Measurements from ENCODE around the gene PSMC5. TPM values are rescaled to one million over a fixed set of nuclear protein-coding genes. Genes with fewer than 3 reads are reported as not detected.

PSMC5 gene
- total and polyA plus RNA-seq, 2 donors (not counting 3 experiments of a cell fraction or from before 2014, with no cell fraction given), result 179 to 236 TPM

DNA sequence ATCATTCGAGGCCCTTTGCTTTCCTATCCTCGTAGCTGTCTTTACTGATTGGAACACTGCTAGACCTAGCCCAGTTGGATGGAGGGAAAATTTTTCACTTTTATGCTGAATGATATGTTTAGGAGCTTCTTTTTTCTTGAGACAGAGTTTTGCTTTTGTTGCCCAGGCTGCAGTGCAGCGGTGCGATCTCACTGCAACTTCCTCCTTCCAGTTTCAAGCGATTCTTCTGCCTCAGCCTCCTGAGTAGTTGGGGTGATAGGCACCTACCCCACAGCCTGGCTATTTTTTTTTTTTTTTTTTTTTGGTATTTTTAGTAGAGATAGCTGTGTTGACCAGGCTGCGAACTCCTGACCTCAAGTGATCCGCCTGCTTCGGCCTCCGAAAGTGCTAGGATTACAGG, 17.3 kb upstream of the PSMC5 start:
- H3K9me3 ChIP-seq (replicated peaks; ENCODE audit: control insufficient read depth, insufficient read depth, low read length), result no peaks in the 10 kb centered on the region
- no peaks in the 10 kb centered on the region for H3K79me2 ChIP-seq (ENCODE audit: control insufficient read depth, insufficient read depth, low read length)
- DNase-seq (ENCODE audit: low read depth, low spot score) (no peak), FAIRE-seq (no peak)
- TF ChIP-seq, protein P1, sequence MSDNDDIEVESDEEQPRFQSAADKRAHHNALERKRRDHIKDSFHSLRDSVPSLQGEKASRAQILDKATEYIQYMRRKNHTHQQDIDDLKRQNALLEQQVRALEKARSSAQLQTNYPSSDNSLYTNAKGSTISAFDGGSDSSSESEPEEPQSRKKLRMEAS (IDR thresholded peaks at IDR 0.05; ENCODE audit: insufficient read depth, insufficient read length), result no peak
- TF ChIP-seq MYC (IDR thresholded peaks at IDR 0.05; ENCODE audit: low read depth, low read length), result no peak
- TF ChIP-seq POLR2AphosphoS5 (IDR thresholded peaks at IDR 0.05; ENCODE audit: insufficient read depth, low read depth, low read length), result no peak
- TF ChIP-seq POLR2A (IDR thresholded peaks at IDR 0.05; ENCODE audit: low read depth, low read length), result no peak
- intact Hi-C loops (cut with micrococcal nuclease) (no loop called here), dilution Hi-C loops (cut with MboI; ENCODE audit: extremely low pct_ligation_motif_present, low sequenced_read_pairs) (no loop called here)
- ChIA-PET POLR2A (interaction anchor here (0.7 kb wide), 1 partner anchor 282 kb away, joined by 11 read pairs; no protein-coding TSS in a partner anchor), CTCF (interaction anchor here (0.9 kb wide), 1 partner anchor 47 kb away, joined by 3 read pairs; no protein-coding TSS in a partner anchor)
- H3K27ac ChIP-seq (ENCODE audit: insufficient read depth, low read depth, low read length), result no peak overlapping the region
- no peak overlapping the region for H3K4me3 ChIP-seq (replicated peaks in 1 of 3; ENCODE audit: insufficient read depth in 1 of 3, low read depth in 1 of 3, low read length in 3 of 3)
- no peaks in the 10 kb centered on the region for H3K4me1 ChIP-seq (ENCODE audit: control insufficient read depth, extremely low read depth, insufficient read depth, low read length)
- H2AFZ ChIP-seq (ENCODE audit: low read depth, low read length), result no peak overlapping the region
- H3K4me2 ChIP-seq (ENCODE audit: insufficient read depth, low read length), result no peak overlapping the region
- H3K27me3 ChIP-seq (ENCODE audit: control insufficient read depth in 2 of 2, insufficient read depth in 2 of 2, low read length in 2 of 2), result no peaks in the 10 kb centered on the region
- H3K36me3 ChIP-seq (ENCODE audit: control insufficient read depth in 2 of 2, extremely low read depth in 1 of 2, insufficient read depth in 2 of 2, low read length in 2 of 2), result peaks cover 36 to 45% of the 10 kb centered on the region in 2 experiments
- H3K9ac ChIP-seq (replicated peaks; ENCODE audit: extremely low read depth, insufficient read depth, low read length), result no peak overlapping the region
- no TSS peak for BruUV-seq (replicated peaks)
- H3K9me1 ChIP-seq (replicated peaks; ENCODE audit: control insufficient read depth, extremely low read depth, insufficient read depth, low read length), result no peaks in the 10 kb centered on the region
- no peaks in the 10 kb centered on the region for H4K20me1 ChIP-seq (replicated peaks; ENCODE audit: control insufficient read depth, extremely low read depth, insufficient read depth, low read length)

DNA sequence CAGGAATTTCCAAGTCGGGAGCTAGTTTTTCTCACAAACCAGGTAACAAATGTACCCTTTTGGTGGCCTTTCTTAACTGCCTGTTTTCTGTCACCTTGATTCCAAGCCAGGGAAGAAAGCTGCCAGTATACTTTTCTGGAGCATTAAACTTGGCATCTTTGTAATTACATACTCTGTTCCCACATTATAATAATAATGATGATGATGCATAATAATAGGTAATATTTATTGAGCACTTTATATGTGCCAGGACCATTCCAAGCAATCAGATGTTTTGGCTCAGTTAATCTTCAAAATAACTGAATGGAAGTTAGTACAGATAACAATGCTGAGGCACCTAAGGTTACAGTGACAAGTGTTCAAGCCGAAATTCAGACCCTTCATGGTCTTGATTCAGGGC, 11.1 kb upstream of the PSMC5 start:
- Histone ChIP-seq H4K20me1 (replicated peaks; ENCODE audit: control insufficient read depth, extremely low read depth, insufficient read depth, low read length) (no peaks in the 10 kb centered on the region), H3K4me1 (ENCODE audit: control insufficient read depth, extremely low read depth, insufficient read depth, low read length) (no peaks in the 10 kb centered on the region), H3K27ac (ENCODE audit: insufficient read depth, low read depth, low read length) (no peak overlapping the region), H3K9ac (replicated peaks; ENCODE audit: extremely low read depth, insufficient read depth, low read length) (no peak overlapping the region), H2AFZ (ENCODE audit: low read depth, low read length) (no peak overlapping the region), H3K4me3 (replicated peaks in 1 of 3; ENCODE audit: insufficient read depth in 1 of 3, low read depth in 1 of 3, low read length in 3 of 3) (no peak overlapping the region), H3K36me3 (ENCODE audit: control insufficient read depth in 2 of 2, extremely low read depth in 1 of 2, insufficient read depth in 2 of 2, low read length in 2 of 2) (peaks cover 57 to 66% of the 10 kb centered on the region in 2 experiments), H3K4me2 (ENCODE audit: insufficient read depth, low read length) (no peak overlapping the region), H3K9me1 (replicated peaks; ENCODE audit: control insufficient read depth, extremely low read depth, insufficient read depth, low read length) (no peaks in the 10 kb centered on the region), H3K9me3 (replicated peaks; ENCODE audit: control insufficient read depth, insufficient read depth, low read length) (no peaks in the 10 kb centered on the region), H3K79me2 (ENCODE audit: control insufficient read depth, insufficient read depth, low read length) (peaks cover 4% of the 10 kb centered on the region), H3K27me3 (ENCODE audit: control insufficient read depth in 2 of 2, insufficient read depth in 2 of 2, low read length in 2 of 2) (no peaks in the 10 kb centered on the region)
- CTCF ChIA-PET, result interaction anchor here (1.3 kb wide), 2 partner anchors 27 to 41 kb away, joined by 3 to 5 read pairs; no protein-coding TSS in a partner anchor
- FAIRE-seq (no peak), DNase-seq (ENCODE audit: low read depth, low spot score) (no peak)
- TF ChIP-seq, protein P1 (IDR thresholded peaks at IDR 0.05; ENCODE audit: insufficient read depth, insufficient read length), result no peak
- TF ChIP-seq JUN (IDR thresholded peaks at IDR 0.05; ENCODE audit: borderline replicate concordance, insufficient read depth, insufficient read length, low read depth) (no peak), GATA2 (IDR thresholded peaks at IDR 0.05; ENCODE audit: insufficient read depth, insufficient read length, low read depth, low read length) (no peak), MYC (IDR thresholded peaks at IDR 0.05; ENCODE audit: low read depth, low read length) (no peak), POLR2A (IDR thresholded peaks at IDR 0.05; ENCODE audit: low read depth, low read length) (no peak), POLR2AphosphoS5 (IDR thresholded peaks at IDR 0.05; ENCODE audit: insufficient read depth, low read depth, low read length) (no peak), FOS (IDR thresholded peaks at IDR 0.05; ENCODE audit: borderline replicate concordance, insufficient read depth, low read length) (no peak), EZH2 (IDR thresholded peaks at IDR 0.05; ENCODE audit: borderline replicate concordance, low read depth, low read length, severe bottlenecking) (no peak)
- TF ChIP-seq, protein P2, sequence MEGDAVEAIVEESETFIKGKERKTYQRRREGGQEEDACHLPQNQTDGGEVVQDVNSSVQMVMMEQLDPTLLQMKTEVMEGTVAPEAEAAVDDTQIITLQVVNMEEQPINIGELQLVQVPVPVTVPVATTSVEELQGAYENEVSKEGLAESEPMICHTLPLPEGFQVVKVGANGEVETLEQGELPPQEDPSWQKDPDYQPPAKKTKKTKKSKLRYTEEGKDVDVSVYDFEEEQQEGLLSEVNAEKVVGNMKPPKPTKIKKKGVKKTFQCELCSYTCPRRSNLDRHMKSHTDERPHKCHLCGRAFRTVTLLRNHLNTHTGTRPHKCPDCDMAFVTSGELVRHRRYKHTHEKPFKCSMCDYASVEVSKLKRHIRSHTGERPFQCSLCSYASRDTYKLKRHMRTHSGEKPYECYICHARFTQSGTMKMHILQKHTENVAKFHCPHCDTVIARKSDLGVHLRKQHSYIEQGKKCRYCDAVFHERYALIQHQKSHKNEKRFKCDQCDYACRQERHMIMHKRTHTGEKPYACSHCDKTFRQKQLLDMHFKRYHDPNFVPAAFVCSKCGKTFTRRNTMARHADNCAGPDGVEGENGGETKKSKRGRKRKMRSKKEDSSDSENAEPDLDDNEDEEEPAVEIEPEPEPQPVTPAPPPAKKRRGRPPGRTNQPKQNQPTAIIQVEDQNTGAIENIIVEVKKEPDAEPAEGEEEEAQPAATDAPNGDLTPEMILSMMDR (IDR thresholded peaks at IDR 0.05; ENCODE audit: extremely low read depth in 1 of 2, insufficient read depth in 1 of 2, low read depth in 1 of 2, low read length in 2 of 2), result no peak
- dilution Hi-C loops (cut with MboI; ENCODE audit: extremely low pct_ligation_motif_present, low sequenced_read_pairs), result no loop called here
- no TSS peak for BruUV-seq (replicated peaks)
- intact Hi-C loops (cut with micrococcal nuclease), result no loop called here
- POLR2A ChIA-PET, result no interaction called here
